H9 (cell line): ENCODE results near the gene YWHAH. TPM values are rescaled to one million over a fixed set of nuclear protein-coding genes. Genes with fewer than 3 reads are reported as not detected.

Experiments used
- DNase-seq: peaks from one replicate; pipeline ENCODE4 v3.0.0-alpha.2; 2017
- H2AFZ ChIP-seq: one replicate; pipeline ENCODE4 v1.6.1; 2013; ENCODE audit warnings: mild to moderate bottlenecking, low read length, control low read depth, moderate library complexity
- H2AK5ac ChIP-seq: 2 replicates; pipeline ENCODE4 v1.6.1; 2013; ENCODE audit warnings: low read length, control low read depth, mixed read lengths; ENCODE audit not compliant: insufficient read length
- H2BK120ac ChIP-seq: one replicate; pipeline ENCODE4 v1.6.1; 2013; ENCODE audit warnings: low read depth, mild to moderate bottlenecking, low read length, control low read depth, inconsistent platforms; ENCODE audit not compliant: poor library complexity, severe bottlenecking
- H2BK12ac ChIP-seq: 2 replicates; pipeline ENCODE4 v1.6.1; 2013; ENCODE audit warnings: low read length, control low read depth, mixed read lengths, low read depth; ENCODE audit not compliant: insufficient read length
- H2BK15ac ChIP-seq: 2 replicates; pipeline ENCODE4 v1.6.1; 2013; ENCODE audit warnings: low read depth, low read length, control low read depth
- H2BK20ac ChIP-seq: one replicate; pipeline ENCODE4 v1.6.1; 2013; ENCODE audit warnings: low read depth, mild to moderate bottlenecking, low read length, control low read depth, inconsistent platforms; ENCODE audit not compliant: poor library complexity, severe bottlenecking
- H2BK5ac ChIP-seq: 2 replicates; pipeline ENCODE4 v1.6.1; 2013; ENCODE audit warnings: low read length, control low read depth, mixed read lengths; ENCODE audit not compliant: insufficient read length
- H3K14ac ChIP-seq: 2 replicates; pipeline ENCODE4 v1.6.1; 2013; ENCODE audit warnings: low read length, control low read depth; ENCODE audit not compliant: insufficient read depth
- H3K18ac ChIP-seq: 2 replicates; pipeline ENCODE4 v1.6.1; 2013; ENCODE audit warnings: low read depth, mild to moderate bottlenecking, mixed read lengths, low read length, control low read depth; ENCODE audit not compliant: insufficient read length
- H3K23ac ChIP-seq: 2 replicates; pipeline ENCODE4 v1.6.1; 2013; ENCODE audit warnings: low read length, control low read depth, mixed read lengths, low read depth; ENCODE audit not compliant: insufficient read length
- H3K23me2 ChIP-seq: 2 replicates; pipeline ENCODE4 v1.6.1; 2013; ENCODE audit warnings: low read depth, mild to moderate bottlenecking, mixed read lengths, low read length, control low read depth; ENCODE audit not compliant: insufficient read length, poor library complexity, severe bottlenecking
- H3K27ac ChIP-seq: 2 replicates; pipeline ENCODE4 v1.5.1; 2013; ENCODE audit warnings: low read length, control low read depth, mixed read lengths, low read depth; ENCODE audit not compliant: insufficient read length
- H3K27me3 ChIP-seq: 2 replicates; pipeline ENCODE4 v1.6.1; 2013; ENCODE audit warnings: low read length, control low read depth, inconsistent platforms; ENCODE audit not compliant: insufficient read depth
- H3K4ac ChIP-seq: 2 replicates; pipeline ENCODE4 v1.6.1; 2013; ENCODE audit warnings: low read depth, mild to moderate bottlenecking, control low read depth, inconsistent platforms, low read length, moderate library complexity
- H3K4me1 ChIP-seq: 2 replicates; pipeline ENCODE4 v1.6.1; 2013; ENCODE audit warnings: low read length, control low read depth, inconsistent platforms; ENCODE audit not compliant: insufficient read depth
- H3K4me2 ChIP-seq: 2 replicates; pipeline ENCODE4 v1.6.1; 2013; ENCODE audit warnings: low read length, control low read depth, mixed read lengths; ENCODE audit not compliant: insufficient read length, insufficient read depth
- H3K56ac ChIP-seq: 2 replicates; pipeline ENCODE4 v1.6.1; 2013; ENCODE audit warnings: low read depth, mild to moderate bottlenecking, mixed read lengths, low read length, control low read depth; ENCODE audit not compliant: insufficient read length
- H3K79me1 ChIP-seq: 2 replicates; pipeline ENCODE4 v1.6.1; 2013; ENCODE audit warnings: low read depth, mild to moderate bottlenecking, moderate library complexity, low read length, control low read depth, inconsistent platforms; ENCODE audit not compliant: insufficient read depth, poor library complexity, severe bottlenecking
- H3K79me2 ChIP-seq: 2 replicates; pipeline ENCODE4 v1.6.1; 2013; ENCODE audit warnings: low read length, control low read depth, inconsistent platforms; ENCODE audit not compliant: insufficient read depth
- H3K9ac ChIP-seq: 2 replicates; pipeline ENCODE4 v1.6.1; 2013; ENCODE audit warnings: low read length, control low read depth, mixed read lengths; ENCODE audit not compliant: insufficient read length; ENCODE audit errors: extremely low read depth
- H3K9me3 ChIP-seq: one replicate; pipeline ENCODE4 v1.6.1; 2013; ENCODE audit warnings: low read depth, low read length, inconsistent platforms; ENCODE audit not compliant: control insufficient read depth
- H3T11ph ChIP-seq: one replicate; pipeline ENCODE4 v1.6.1; 2013; ENCODE audit warnings: mild to moderate bottlenecking, low read length, control low read depth, inconsistent platforms
- H4K20me1 ChIP-seq: one replicate; pipeline ENCODE4 v1.6.1; 2013; ENCODE audit not compliant: control insufficient read depth, insufficient read length, insufficient read depth
- H4K5ac ChIP-seq: 2 replicates; pipeline ENCODE4 v1.6.1; 2013; ENCODE audit warnings: low read depth, mild to moderate bottlenecking, mixed read lengths, low read length, control low read depth; ENCODE audit not compliant: insufficient read length
- H4K8ac ChIP-seq: replicated peaks from 2 replicates; pipeline ENCODE4 v1.6.1; 2013; ENCODE audit warnings: low read length, control low read depth, mixed read lengths, low read depth; ENCODE audit not compliant: insufficient read length
- H4K91ac ChIP-seq: 2 replicates; pipeline ENCODE4 v1.6.1; 2013; ENCODE audit warnings: low read depth, mild to moderate bottlenecking, moderate library complexity, mixed read lengths, low read length, control low read depth; ENCODE audit not compliant: insufficient read length
- H3K27ac Mint-ChIP-seq, 3 experiments: 2 replicates in 2 of 3; 3 replicates in 1 of 3; pipeline ENCODE4 v1.8.0; 2020 to 2021; ENCODE audit warnings: mixed read lengths in 3 of 3, mild to moderate bottlenecking in 1 of 3, moderate library complexity in 1 of 3
- H3K27me3 Mint-ChIP-seq: 2 replicates; pipeline ENCODE4 v1.8.0; 2021; ENCODE audit warnings: low read depth, mild to moderate bottlenecking, moderate library complexity, mixed read lengths
- H3K36me3 Mint-ChIP-seq, 3 experiments: 2 replicates in 2 of 3; 3 replicates in 1 of 3; pipeline ENCODE4 v1.8.0; 2020 to 2021; ENCODE audit warnings: low read depth in 3 of 3, mixed read lengths in 3 of 3; ENCODE audit not compliant: insufficient read depth in 1 of 3
- H3K4me1 Mint-ChIP-seq, 2 experiments: 2 replicates each; pipeline ENCODE4 v1.8.0; 2020; ENCODE audit warnings: mixed read lengths in 2 of 2
- H3K4me3 Mint-ChIP-seq, 2 experiments: 2 replicates in 1 of 2; 3 replicates in 1 of 2; pipeline ENCODE4 v1.8.0; 2020 to 2021; ENCODE audit warnings: mild to moderate bottlenecking in 2 of 2, mixed read lengths in 2 of 2, moderate library complexity in 1 of 2
- H3K9me3 Mint-ChIP-seq, 2 experiments: 2 replicates in 1 of 2; 3 replicates in 1 of 2; pipeline ENCODE4 v1.8.0; 2020; ENCODE audit warnings: mild to moderate bottlenecking in 2 of 2, mixed read lengths in 2 of 2, moderate library complexity in 1 of 2
- WGBS: extraction: QIAGEN DNeasy Blood & Tissue Kit; methylation state at CpG from one replicate; pipeline ENCODE4 v1.1.7; 2013; ENCODE audit warnings: missing lambda C conversion rate, low lambda C conversion rate, mixed read lengths; ENCODE audit not compliant: insufficient read length; ENCODE audit errors: extremely low coverage; 5-methylcytosine and 5-hydroxymethylcytosine counted together
- total RNA-seq: library from RNA; stranded (reverse); gene quantifications from 2 replicates; pipeline ENCODE4 v1.2.1, GENCODE V29; 2021
- TF ChIP-seq, protein P1 (sequence below): fragments of 200-600 bp; sonication (generic); conservative IDR thresholded peaks from 3 replicates; pipeline ENCODE4 v1.8.0; 2021; ENCODE audit warnings: antibody characterized with exemption, mild to moderate bottlenecking

The YWHAH gene
- total RNA-seq, 1 experiment from 2014 or later = 250 TPM

DNA sequence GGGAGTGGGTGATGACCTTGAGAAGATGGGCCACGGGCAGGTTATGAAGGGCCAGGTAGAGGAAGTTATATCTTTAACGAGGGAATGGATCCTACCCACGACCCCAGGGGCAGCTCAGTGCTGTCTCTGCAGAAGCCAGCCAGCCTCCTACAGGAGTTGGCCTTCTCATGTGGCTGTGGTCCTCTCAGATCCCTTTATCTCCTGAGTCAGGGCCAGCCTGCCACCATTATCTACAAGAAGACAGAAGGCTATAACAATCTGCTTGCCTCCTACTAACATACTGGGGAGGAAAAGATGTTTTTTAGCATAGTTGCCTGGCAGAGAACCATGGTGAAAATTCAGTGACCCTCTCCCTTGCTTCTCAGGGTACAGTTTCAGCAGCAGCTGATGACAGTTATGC lies 7.0 kb upstream of the YWHAH start:
- Histone ChIP-seq H3T11ph (no peak overlapping the region), H3K14ac (no peak overlapping the region), H4K91ac (no peak overlapping the region), H2BK15ac (no peak overlapping the region), H3K4me1 (no peaks in the 10 kb centered on the region), H3K23me2 (no peaks in the 10 kb centered on the region), H3K79me2 (no peaks in the 10 kb centered on the region), H3K56ac (no peak overlapping the region), H3K23ac (no peak overlapping the region), H3K27me3 (no peaks in the 10 kb centered on the region), H4K5ac (no peak overlapping the region), H2BK12ac (no peak overlapping the region), H2BK120ac (no peak overlapping the region), H4K20me1 (no peaks in the 10 kb centered on the region), H2AK5ac (no peak overlapping the region), H3K9me3 (no peaks in the 10 kb centered on the region), H2BK20ac (no peak overlapping the region), H3K79me1 (no peaks in the 10 kb centered on the region), H4K8ac (no peak overlapping the region), H3K4ac (no peak overlapping the region), H2BK5ac (no peak overlapping the region), H3K18ac (no peak overlapping the region), H3K9ac (no peak overlapping the region), H2AFZ (no peak overlapping the region), H3K27ac (no peak overlapping the region), H3K4me2 (no peak overlapping the region)
- Mint-ChIP-seq H3K4me1 (peaks cover 7 to 19% of the 10 kb centered on the region in 2 experiments), H3K36me3 (no peaks in the 10 kb centered on the region), H3K27me3 (peaks cover 17% of the 10 kb centered on the region), H3K9me3 (no peaks in the 10 kb centered on the region; a peak in 1 of 5 replicates), H3K4me3 (no peak overlapping the region), H3K27ac (no peak overlapping the region)
- TF ChIP-seq, protein P1, sequence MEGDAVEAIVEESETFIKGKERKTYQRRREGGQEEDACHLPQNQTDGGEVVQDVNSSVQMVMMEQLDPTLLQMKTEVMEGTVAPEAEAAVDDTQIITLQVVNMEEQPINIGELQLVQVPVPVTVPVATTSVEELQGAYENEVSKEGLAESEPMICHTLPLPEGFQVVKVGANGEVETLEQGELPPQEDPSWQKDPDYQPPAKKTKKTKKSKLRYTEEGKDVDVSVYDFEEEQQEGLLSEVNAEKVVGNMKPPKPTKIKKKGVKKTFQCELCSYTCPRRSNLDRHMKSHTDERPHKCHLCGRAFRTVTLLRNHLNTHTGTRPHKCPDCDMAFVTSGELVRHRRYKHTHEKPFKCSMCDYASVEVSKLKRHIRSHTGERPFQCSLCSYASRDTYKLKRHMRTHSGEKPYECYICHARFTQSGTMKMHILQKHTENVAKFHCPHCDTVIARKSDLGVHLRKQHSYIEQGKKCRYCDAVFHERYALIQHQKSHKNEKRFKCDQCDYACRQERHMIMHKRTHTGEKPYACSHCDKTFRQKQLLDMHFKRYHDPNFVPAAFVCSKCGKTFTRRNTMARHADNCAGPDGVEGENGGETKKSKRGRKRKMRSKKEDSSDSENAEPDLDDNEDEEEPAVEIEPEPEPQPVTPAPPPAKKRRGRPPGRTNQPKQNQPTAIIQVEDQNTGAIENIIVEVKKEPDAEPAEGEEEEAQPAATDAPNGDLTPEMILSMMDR = no peak
- no peak for DNase-seq
- no CpG with 5 or more reads among the region's 3 CpGs for WGBS
